K562 (cell line): ENCODE results near the gene GART. TPM values are rescaled to one million over a fixed set of nuclear protein-coding genes. Genes with fewer than 3 reads are reported as not detected.
A peak's percentile ranks its signal among the peaks of the same experiment; 100 is the strongest.

ENCODE experiments used
- CHD2 ChIP-seq: IDR thresholded peaks from 2 replicates; pipeline ENCODE4 v1.6.1; 2011; ENCODE audit warnings: low read depth, low read length
- ESRRA ChIP-seq: fragments of 450-650 bp; IDR thresholded peaks from 2 replicates; pipeline ENCODE4 v1.6.1; 2014; ENCODE audit warnings: low read depth, mild to moderate bottlenecking, moderate library complexity, borderline replicate concordance
- FOXK2 ChIP-seq, 2 experiments: fragments of 450-650 bp; IDR thresholded peaks in 1 of 2; conservative IDR thresholded peaks in 1 of 2; 2 replicates each; pipeline ENCODE4 v1.6.1; 2016; ENCODE audit warnings: low read depth in 2 of 2, mild to moderate bottlenecking in 1 of 2
- GTF2A2 ChIP-seq: IDR thresholded peaks from 2 replicates; pipeline ENCODE4 v1.6.1; 2016; ENCODE audit warnings: mild to moderate bottlenecking, missing genetic modification characterization, missing compliant biosample characterization
- HMGN3 ChIP-seq: IDR thresholded peaks from 2 replicates; pipeline ENCODE4 v1.6.1; 2011; ENCODE audit warnings: borderline replicate concordance, low read depth, mild to moderate bottlenecking, mixed read lengths, low read length; ENCODE audit not compliant: insufficient read length; ENCODE audit errors: extremely low read depth
- MECOM ChIP-seq: fragments of 250-450 bp; sonication (Bioruptor Pico); IDR thresholded peaks from 2 replicates; pipeline ENCODE4 v1.8.0; 2022; ENCODE audit warnings: inconsistent platforms
- NR2C1 ChIP-seq, 2 experiments: fragments of 450-650 bp; IDR thresholded peaks; 2 replicates each; pipeline ENCODE4 v1.6.1; 2017; ENCODE audit warnings: mild to moderate bottlenecking in 2 of 2, antibody characterized with exemption in 1 of 2, inconsistent platforms in 1 of 2, missing compliant biosample characterization in 1 of 2, missing genetic modification characterization in 1 of 2
- PTTG1 ChIP-seq: fragments of 450-650 bp; IDR thresholded peaks from 2 replicates; pipeline ENCODE4 v1.6.1; 2016; ENCODE audit warnings: low read depth, mild to moderate bottlenecking, missing genetic modification characterization, missing compliant biosample characterization
- ZNF12 ChIP-seq: sonication (generic); formaldehyde crosslinking; IDR thresholded peaks from 2 replicates; pipeline ENCODE4 v1.4.0; 2020; ENCODE audit warnings: mild to moderate bottlenecking, missing genetic modification reagents
- ZNF175 ChIP-seq: fragments of 200-800 bp; sonication (Bioruptor generic); IDR thresholded peaks from 2 replicates; pipeline ENCODE4 v1.6.1; 2016; ENCODE audit warnings: low read depth, mild to moderate bottlenecking, missing genetic modification characterization, missing compliant biosample characterization
- ZNF239 ChIP-seq: fragments of 250-450 bp; sonication (Bioruptor Pico); IDR thresholded peaks from 2 replicates; pipeline ENCODE4 v1.4.0; 2020; ENCODE audit warnings: mild to moderate bottlenecking
- ZNF57 ChIP-seq: fragments of 450-650 bp; formaldehyde crosslinking; IDR thresholded peaks from 2 replicates; pipeline ENCODE4 v1.4.0; 2020; ENCODE audit warnings: mild to moderate bottlenecking, moderate library complexity
- ZNF668 ChIP-seq: fragments of 250-450 bp; sonication (Bioruptor Pico); IDR thresholded peaks from 2 replicates; pipeline ENCODE4 v1.8.0; 2022; ENCODE audit warnings: mild to moderate bottlenecking, inconsistent platforms
- ZZZ3 ChIP-seq: fragments of 450-650 bp; IDR thresholded peaks from 2 replicates; pipeline ENCODE4 v1.6.1; 2016; ENCODE audit warnings: antibody characterized with exemption, mild to moderate bottlenecking, moderate library complexity
- polyA plus RNA-seq, 8 experiments: library from polyadenylated mRNA; depleted of rRNA in 4 of 8; stranded (reverse) in 5 of 8; unstranded in 3 of 8; fragments of >200 nt; fragmentation: Nextera tagmentation in 2 of 8; fragmentation: Illumina TruSeq in 1 of 8; extraction: Ambion mirVana in 2 of 8; extraction: Trizol in 1 of 8; gene quantifications; 2 replicates each; pipeline versions ENCODE4 v1.2.1 to v1.2.3, GENCODE V29; 2011 to 2014; ENCODE audit warnings: inconsistent platforms in 1 of 8, missing spikeins in 1 of 8
- total RNA-seq, 7 experiments: library from RNA; depleted of rRNA in 6 of 7; stranded (reverse); fragments of >200 nt in 6 of 7; fragmentation: Illumina TruSeq in 2 of 7; extraction: Trizol in 2 of 7; gene quantifications; 2 replicates each; pipeline versions ENCODE4 v1.2.1 to v1.2.3, GENCODE V29; 2011 to 2021; ENCODE audit warnings: low replicate concordance in 1 of 7
- TF ChIP-seq, protein P1 (sequence below): fragments of 250-450 bp; sonication (Bioruptor Pico); IDR thresholded peaks from 2 replicates; pipeline ENCODE4 v1.5.0; 2021; ENCODE audit warnings: mild to moderate bottlenecking, moderate library complexity
- TF ChIP-seq, protein P2 (sequence below): fragments of 250-450 bp; sonication (Bioruptor Pico); IDR thresholded peaks from 2 replicates; pipeline ENCODE4 v1.8.0; 2022; ENCODE audit warnings: moderate library complexity, mild to moderate bottlenecking, inconsistent platforms
- TF ChIP-seq, protein P3 (sequence below): fragments of 250-450 bp; sonication (Bioruptor Pico); IDR thresholded peaks from 2 replicates; pipeline ENCODE4 v1.4.0; 2020; ENCODE audit warnings: mild to moderate bottlenecking
- TF ChIP-seq, protein P4 (sequence below): sonication (generic); formaldehyde crosslinking; IDR thresholded peaks from 2 replicates; pipeline ENCODE4 v1.8.0; 2022; ENCODE audit warnings: mild to moderate bottlenecking, missing genetic modification reagents, borderline replicate concordance

The GART gene
- total and polyA plus RNA-seq, 9 of the 15 experiments (the other 6 are each of a cell fraction or from before 2014, with no cell fraction given), result 141 to 429 (median 349) TPM

DNA sequence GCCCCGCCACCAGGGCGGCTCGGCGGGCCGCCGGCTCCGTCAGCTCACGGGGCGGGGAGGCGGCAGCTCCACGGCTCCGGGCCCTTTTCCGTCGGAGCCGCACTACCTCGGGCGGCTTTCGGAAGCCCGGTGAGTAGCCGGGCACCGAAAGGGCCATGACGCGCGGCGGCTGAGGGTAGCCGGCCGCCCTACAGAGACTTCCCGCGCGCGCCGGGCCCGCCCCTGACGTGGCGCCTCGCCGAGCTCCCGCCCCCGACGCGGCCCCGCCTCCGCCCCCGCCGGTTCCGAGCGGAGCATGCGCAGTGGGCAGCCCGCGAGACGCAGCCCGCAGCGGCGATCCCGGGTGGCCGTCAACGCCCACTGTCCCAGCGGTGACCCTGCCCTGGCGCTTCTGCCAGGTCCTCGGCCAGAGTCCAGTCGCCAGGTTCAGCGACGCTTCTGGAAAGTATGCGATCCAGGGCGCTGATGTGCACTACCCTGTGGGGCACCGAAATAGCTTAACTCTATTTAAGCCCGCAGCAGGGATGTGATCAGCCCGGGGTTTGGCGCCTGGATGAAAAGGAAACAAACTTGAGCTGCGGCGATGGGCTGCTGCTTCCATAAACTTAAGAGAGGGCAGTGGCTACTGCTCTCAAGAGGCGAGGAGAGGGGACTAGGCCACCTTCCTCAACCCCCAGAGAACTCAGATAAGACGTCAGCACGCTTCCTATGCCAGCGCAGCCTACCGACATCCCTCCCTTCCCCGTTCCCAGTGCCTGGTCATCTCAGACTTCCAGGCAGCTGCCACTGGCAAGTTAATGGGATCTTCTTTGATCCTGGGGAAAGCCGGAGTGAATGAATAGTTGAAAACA, 46.8 kb upstream of the GART start, which contains the start of gene DONSON (continued):
- TF ChIP-seq, protein P1, sequence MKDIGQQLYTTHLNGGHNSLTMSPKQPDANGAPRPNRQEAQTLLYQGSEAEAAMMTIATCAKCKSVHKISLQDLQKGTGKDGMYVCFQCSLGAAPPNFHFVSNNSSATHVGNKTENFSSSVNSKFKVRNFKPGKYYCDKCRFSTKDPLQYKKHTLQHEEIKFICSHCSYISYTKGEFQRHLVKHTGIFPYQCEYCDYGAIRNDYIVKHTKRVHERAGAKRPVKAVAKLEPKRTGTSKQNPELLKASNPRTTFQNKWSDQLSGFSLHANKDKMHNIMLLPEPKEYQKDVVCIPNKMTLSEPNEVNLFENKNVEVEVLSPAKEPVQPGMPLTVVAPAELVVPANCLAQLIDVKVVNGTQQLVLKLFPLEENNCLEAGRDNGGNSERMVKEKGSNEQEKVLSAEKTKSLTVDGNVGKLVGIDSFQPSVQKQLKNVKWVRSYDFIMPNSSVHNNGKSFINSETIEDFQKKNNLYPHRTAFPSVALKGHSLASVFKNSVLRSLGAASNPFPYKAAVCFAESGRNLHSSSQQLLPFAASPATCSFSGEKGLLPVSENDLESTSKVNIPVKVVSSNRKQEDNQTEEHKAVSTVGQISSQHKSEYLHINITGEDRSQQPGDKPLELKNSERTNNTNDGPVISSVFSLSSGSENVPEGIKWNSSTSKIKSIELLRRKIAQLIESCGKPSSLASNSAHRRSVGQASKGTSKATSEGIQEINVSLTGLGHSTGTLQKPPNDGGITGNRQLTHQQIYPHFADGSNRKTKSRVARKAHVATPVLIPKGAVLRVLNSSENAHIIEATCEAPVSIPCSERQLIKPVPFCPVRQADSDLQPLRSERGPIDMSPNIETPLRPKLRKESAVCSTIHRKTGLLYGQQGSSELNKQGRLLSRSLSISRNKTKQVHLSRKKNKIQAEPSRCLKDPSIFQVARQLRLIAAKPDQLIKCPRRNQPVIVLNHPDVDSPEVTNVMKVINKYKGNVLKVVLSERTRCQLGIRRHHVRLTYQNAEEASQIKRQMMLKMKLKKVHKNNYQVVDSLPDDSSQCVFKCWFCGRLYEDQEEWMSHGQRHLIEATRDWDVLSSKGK (CRISPR knock-in tag), result no peak
- TF ChIP-seq, protein P2, sequence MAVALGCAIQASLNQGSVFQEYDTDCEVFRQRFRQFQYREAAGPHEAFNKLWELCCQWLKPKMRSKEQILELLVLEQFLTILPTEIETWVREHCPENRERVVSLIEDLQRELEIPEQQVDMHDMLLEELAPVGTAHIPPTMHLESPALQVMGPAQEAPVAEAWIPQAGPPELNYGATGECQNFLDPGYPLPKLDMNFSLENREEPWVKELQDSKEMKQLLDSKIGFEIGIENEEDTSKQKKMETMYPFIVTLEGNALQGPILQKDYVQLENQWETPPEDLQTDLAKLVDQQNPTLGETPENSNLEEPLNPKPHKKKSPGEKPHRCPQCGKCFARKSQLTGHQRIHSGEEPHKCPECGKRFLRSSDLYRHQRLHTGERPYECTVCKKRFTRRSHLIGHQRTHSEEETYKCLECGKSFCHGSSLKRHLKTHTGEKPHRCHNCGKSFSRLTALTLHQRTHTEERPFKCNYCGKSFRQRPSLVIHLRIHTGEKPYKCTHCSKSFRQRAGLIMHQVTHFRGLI (CRISPR knock-in tag), result no peak
- TF ChIP-seq, protein P3, sequence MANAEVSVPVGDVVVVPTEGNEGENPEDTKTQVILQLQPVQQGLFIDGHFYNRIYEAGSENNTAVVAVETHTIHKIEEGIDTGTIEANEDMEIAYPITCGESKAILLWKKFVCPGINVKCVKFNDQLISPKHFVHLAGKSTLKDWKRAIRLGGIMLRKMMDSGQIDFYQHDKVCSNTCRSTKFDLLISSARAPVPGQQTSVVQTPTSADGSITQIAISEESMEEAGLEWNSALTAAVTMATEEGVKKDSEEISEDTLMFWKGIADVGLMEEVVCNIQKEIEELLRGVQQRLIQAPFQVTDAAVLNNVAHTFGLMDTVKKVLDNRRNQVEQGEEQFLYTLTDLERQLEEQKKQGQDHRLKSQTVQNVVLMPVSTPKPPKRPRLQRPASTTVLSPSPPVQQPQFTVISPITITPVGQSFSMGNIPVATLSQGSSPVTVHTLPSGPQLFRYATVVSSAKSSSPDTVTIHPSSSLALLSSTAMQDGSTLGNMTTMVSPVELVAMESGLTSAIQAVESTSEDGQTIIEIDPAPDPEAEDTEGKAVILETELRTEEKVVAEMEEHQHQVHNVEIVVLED (CRISPR knock-in tag), result peak; percentile 87
- TF ChIP-seq PTTG1 (tag), result no peak
- TF ChIP-seq ZNF239 (CRISPR knock-in tag), result no peak
- no peak for TF ChIP-seq NR2C1 (IDR thresholded peaks at IDR 0.05)
- TF ChIP-seq NR2C1 (tag; IDR thresholded peaks at IDR 0.05), result no peak
- 0 out of 2 replicates have a peak, but pooled peaks have one; percentile 4 for TF ChIP-seq MECOM (CRISPR knock-in tag)
- no peak for TF ChIP-seq ZNF175
- no peak for TF ChIP-seq GTF2A2 (tag)
- TF ChIP-seq CHD2, result no peak
- TF ChIP-seq HMGN3, result peak; percentile 83
- no peak for TF ChIP-seq ZZZ3
- peak; percentile 56 for TF ChIP-seq ESRRA
- TF ChIP-seq, protein P4, sequence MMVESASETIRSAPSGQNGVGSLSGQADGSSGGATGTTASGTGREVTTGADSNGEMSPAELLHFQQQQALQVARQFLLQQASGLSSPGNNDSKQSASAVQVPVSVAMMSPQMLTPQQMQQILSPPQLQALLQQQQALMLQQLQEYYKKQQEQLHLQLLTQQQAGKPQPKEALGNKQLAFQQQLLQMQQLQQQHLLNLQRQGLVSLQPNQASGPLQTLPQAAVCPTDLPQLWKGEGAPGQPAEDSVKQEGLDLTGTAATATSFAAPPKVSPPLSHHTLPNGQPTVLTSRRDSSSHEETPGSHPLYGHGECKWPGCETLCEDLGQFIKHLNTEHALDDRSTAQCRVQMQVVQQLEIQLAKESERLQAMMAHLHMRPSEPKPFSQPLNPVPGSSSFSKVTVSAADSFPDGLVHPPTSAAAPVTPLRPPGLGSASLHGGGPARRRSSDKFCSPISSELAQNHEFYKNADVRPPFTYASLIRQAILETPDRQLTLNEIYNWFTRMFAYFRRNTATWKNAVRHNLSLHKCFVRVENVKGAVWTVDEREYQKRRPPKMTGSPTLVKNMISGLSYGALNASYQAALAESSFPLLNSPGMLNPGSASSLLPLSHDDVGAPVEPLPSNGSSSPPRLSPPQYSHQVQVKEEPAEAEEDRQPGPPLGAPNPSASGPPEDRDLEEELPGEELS (CRISPR knock-in tag), result peak; percentile 11; the same call in 1 of the 2 replicates
- no peak for TF ChIP-seq FOXK2 (conservative IDR thresholded peaks at IDR 0.05 in 1 of 2, IDR thresholded peaks at IDR 0.05 in 1 of 2; ENCODE audit: low read depth in 2 of 2)
- no peak for TF ChIP-seq ZNF57 (CRISPR knock-in tag)
- TF ChIP-seq ZNF12 (CRISPR knock-in tag), result no peak
- no peak for TF ChIP-seq ZNF668 (CRISPR knock-in tag)
